ENCODE measurements around the gene HIVEP3.

HIVEP3 gene

DNA sequence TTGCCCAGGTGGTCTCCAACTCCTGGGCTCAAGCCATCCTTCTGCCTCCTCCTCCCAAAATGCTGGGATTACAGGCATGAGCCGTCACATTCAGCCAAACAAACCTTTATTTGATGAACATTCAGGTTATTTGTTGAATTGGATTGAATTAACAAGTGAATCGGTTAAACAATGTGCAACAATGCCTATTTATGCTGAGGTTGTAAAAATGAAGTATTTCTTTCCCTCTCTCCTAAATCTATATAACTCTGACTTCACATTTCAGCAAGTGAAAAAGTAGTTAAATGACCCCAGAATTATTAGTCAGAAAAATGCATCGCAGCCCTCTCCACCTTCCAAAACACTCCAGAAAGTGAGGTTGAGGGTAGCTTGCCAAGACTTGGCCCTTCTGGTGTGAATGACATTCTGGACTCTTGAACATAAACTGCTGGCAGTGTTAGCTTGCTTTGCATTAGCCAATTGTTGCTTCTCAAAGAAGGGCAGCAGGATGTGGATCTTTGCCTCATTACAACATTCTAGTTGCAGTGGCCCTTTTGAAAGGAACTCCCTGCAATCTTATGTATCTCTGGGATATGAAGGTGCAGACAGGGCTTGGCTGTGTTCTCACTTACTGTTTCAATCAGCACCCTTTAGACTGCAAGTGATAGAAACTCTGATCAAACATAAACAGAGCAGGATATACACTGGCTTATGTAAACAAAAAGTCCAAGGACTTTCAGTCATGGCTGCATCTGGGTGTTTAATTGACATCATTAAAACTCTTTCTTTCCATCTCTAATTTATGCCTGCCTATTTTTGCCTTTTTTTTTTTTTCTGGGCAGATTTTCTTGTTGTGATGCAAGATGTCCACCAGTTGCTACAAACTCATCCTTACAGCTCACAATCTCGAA lies 456.7 kb downstream of the HIVEP3 start:
- Histone ChIP-seq H3K79me2 (ENCODE audit: insufficient read depth, low read length) (no peaks in the 10 kb centered on the region), H3K27me3 (ENCODE audit: insufficient read depth, low read length) (0 out of 2 replicates have a peak, but pooled peaks cover 5% of the 10 kb centered on the region), H3F3A (ENCODE audit: insufficient read depth, low read length) (no peaks in the 10 kb centered on the region), H3K4me1 (ENCODE audit: insufficient read depth, low read length, severe bottlenecking) (no peaks in the 10 kb centered on the region), H3K9ac (ENCODE audit: low read length) (no peak overlapping the region), H4K20me1 (ENCODE audit: insufficient read depth, low read length) (no peaks in the 10 kb centered on the region), H3K4me3 (ENCODE audit: low read depth, low read length, poor library complexity, severe bottlenecking) (no peak overlapping the region), H2AFZ (ENCODE audit: low read length) (no peak overlapping the region), H3K4me2 (ENCODE audit: low read length) (no peak overlapping the region), H3K36me3 (ENCODE audit: insufficient read depth, low read length) (no peaks in the 10 kb centered on the region), H3K9me3 (ENCODE audit: low read length) (no peaks in the 10 kb centered on the region), H3K27ac (ENCODE audit: low read depth, low read length, poor library complexity, severe bottlenecking) (no peak overlapping the region), H3K9me2 (ENCODE audit: low read depth, low read length) (no peaks in the 10 kb centered on the region)
- TF ChIP-seq, protein P1, sequence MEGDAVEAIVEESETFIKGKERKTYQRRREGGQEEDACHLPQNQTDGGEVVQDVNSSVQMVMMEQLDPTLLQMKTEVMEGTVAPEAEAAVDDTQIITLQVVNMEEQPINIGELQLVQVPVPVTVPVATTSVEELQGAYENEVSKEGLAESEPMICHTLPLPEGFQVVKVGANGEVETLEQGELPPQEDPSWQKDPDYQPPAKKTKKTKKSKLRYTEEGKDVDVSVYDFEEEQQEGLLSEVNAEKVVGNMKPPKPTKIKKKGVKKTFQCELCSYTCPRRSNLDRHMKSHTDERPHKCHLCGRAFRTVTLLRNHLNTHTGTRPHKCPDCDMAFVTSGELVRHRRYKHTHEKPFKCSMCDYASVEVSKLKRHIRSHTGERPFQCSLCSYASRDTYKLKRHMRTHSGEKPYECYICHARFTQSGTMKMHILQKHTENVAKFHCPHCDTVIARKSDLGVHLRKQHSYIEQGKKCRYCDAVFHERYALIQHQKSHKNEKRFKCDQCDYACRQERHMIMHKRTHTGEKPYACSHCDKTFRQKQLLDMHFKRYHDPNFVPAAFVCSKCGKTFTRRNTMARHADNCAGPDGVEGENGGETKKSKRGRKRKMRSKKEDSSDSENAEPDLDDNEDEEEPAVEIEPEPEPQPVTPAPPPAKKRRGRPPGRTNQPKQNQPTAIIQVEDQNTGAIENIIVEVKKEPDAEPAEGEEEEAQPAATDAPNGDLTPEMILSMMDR (IDR thresholded peaks at IDR 0.05; ENCODE audit: low read length), result no peak
- no peak for TF ChIP-seq EZH2 (IDR thresholded peaks at IDR 0.05; ENCODE audit: borderline replicate concordance, low read length)

DNA sequence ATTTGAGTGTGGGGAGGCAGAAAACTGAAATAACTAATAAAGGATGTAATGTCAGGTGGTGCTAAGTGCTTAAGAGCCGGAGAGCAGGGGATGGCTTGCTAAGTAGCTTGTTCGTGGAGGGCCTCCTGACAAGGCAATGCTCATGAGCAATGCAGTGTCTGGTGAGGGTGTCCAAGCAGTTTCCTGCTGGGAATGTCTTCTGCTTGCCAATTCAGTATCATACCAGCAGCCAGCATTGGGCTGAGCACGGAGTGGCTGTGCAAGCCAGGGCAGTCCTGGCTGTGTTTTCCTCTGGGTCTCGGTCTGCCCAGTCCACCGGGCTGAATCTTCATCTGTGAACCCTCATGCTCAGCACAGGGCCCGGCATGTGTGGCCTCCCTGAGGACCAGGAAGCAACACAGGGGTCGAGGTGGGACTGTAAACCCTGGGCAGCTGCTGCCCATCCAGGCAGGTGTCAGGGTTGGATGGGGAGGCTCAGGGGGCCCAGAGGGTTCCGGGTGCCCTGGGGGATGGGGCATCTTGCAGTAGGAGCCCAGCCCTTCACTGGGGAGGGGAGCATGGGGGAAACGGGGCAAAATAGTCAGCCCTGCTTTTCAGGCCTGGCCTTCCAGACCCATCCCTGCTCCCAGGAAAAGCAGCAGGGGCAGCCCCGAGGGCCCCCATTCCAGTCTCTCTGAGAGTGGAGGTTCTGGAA lies 461.7 kb downstream of the HIVEP3 start:
- no peaks in the 10 kb centered on the region for H3K79me2 ChIP-seq (ENCODE audit: insufficient read depth, low read length)
- no peak for TF ChIP-seq EZH2 (IDR thresholded peaks at IDR 0.05; ENCODE audit: borderline replicate concordance, low read length)
- TF ChIP-seq, protein P1 (IDR thresholded peaks at IDR 0.05; ENCODE audit: low read length), result no peak
- 0 out of 2 replicates have a peak, but pooled peaks cover under 1% of the 10 kb centered on the region for H3K27me3 ChIP-seq (ENCODE audit: insufficient read depth, low read length)
- no peaks in the 10 kb centered on the region for H4K20me1 ChIP-seq (ENCODE audit: insufficient read depth, low read length)
- no peak overlapping the region for H3K27ac ChIP-seq (ENCODE audit: low read depth, low read length, poor library complexity, severe bottlenecking)
- H3F3A ChIP-seq (ENCODE audit: insufficient read depth, low read length), result no peaks in the 10 kb centered on the region
- H3K4me2 ChIP-seq (ENCODE audit: low read length), result no peak overlapping the region
- H2AFZ ChIP-seq (ENCODE audit: low read length), result no peak overlapping the region
- H3K4me1 ChIP-seq (ENCODE audit: insufficient read depth, low read length, severe bottlenecking), result no peaks in the 10 kb centered on the region
- no peaks in the 10 kb centered on the region for H3K36me3 ChIP-seq (ENCODE audit: insufficient read depth, low read length)
- no peaks in the 10 kb centered on the region for H3K9me2 ChIP-seq (ENCODE audit: low read depth, low read length)
- H3K9ac ChIP-seq (ENCODE audit: low read length), result no peak overlapping the region
- H3K9me3 ChIP-seq (ENCODE audit: low read length), result no peaks in the 10 kb centered on the region
- H3K4me3 ChIP-seq (ENCODE audit: low read depth, low read length, poor library complexity, severe bottlenecking), result no peak overlapping the region

Data from OCI-LY1 (cell line).